ENCODE data around the gene ATG16L1.

DNA sequence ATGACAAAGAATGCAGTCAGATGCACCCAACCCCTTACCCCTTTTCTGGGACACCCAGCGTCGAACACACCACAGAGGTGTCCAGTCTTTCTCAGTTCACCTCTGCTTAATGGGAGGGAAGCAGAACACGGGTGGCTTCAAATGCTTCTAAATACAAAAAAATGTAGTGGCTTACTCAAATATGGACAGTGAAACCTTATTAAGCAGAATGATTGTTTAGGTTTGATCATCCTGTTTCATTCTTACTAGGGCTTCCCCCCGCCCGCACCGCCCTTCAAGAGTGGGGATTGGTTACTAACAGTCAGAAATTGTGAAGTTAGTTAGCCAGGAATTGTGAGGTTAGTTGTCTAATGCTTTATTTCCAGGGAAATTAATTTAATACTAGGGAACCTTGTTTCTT, 21.6 kb downstream of the ATG16L1 start:
- TF ChIP-seq POLR2A (IDR thresholded peaks at IDR 0.05) (no peak), POLR2AphosphoS5 (IDR thresholded peaks at IDR 0.05) (no peak)
- TF ChIP-seq, protein P1, sequence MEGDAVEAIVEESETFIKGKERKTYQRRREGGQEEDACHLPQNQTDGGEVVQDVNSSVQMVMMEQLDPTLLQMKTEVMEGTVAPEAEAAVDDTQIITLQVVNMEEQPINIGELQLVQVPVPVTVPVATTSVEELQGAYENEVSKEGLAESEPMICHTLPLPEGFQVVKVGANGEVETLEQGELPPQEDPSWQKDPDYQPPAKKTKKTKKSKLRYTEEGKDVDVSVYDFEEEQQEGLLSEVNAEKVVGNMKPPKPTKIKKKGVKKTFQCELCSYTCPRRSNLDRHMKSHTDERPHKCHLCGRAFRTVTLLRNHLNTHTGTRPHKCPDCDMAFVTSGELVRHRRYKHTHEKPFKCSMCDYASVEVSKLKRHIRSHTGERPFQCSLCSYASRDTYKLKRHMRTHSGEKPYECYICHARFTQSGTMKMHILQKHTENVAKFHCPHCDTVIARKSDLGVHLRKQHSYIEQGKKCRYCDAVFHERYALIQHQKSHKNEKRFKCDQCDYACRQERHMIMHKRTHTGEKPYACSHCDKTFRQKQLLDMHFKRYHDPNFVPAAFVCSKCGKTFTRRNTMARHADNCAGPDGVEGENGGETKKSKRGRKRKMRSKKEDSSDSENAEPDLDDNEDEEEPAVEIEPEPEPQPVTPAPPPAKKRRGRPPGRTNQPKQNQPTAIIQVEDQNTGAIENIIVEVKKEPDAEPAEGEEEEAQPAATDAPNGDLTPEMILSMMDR (IDR thresholded peaks at IDR 0.05) = no peak
